ENCODE data around the gene LIN52. TPM values are rescaled to one million over a fixed set of nuclear protein-coding genes. Genes with fewer than 3 reads are reported as not detected.

LIN52 gene
- total RNA-seq, 1 donor from 2014 or later = 11.7 TPM

Other genes starting within 250 kb of the LIN52 start
- 1.9 and 2.8 TPM in 2 replicates for gene PTGR2, start 233.1 kb upstream of the LIN52 start, total RNA-seq
- gene ZNF410, start 198.1 kb upstream of the LIN52 start, total RNA-seq = 34.5 and 36.5 TPM in 2 replicates
- 4.3 and 4.8 TPM in 2 replicates for gene FAM161B, start 134.9 kb upstream of the LIN52 start, total RNA-seq
- 20.5 and 29.4 TPM in 2 replicates for gene COQ6, start 134.7 kb upstream of the LIN52 start, total RNA-seq
- gene ENTPD5, start 65.7 kb upstream of the LIN52 start, total RNA-seq = 9.3 and 10.9 TPM in 2 replicates
- gene BBOF1, start 65.6 kb upstream of the LIN52 start, total RNA-seq = 0.92 and 2.2 TPM in 2 replicates
- gene ALDH6A1, start 503 bp upstream of the LIN52 start, total RNA-seq = 7.2 and 9.9 TPM in 2 replicates
- gene VSX2, start 154.5 kb downstream of the LIN52 start, total RNA-seq = not detected in 2 replicates
- gene ABCD4, start 218.0 kb downstream of the LIN52 start, total RNA-seq = 51.2 and 70.4 TPM in 2 replicates